ENCODE data around the gene RAB9A.

Gene RAB9A

GRCh38 chrX:13748486-13748885 is 59.6 kb downstream of the RAB9A start:
- DNase-seq (ENCODE audit: low read depth) = no peak

GRCh38 chrX:13750204-13750603 is 61.3 kb downstream of the RAB9A start:
- peak; percentile 36 for DNase-seq (ENCODE audit: low read depth)

GRCh38 chrX:13750812-13751211 is 61.9 kb downstream of the RAB9A start:
- DNase-seq (ENCODE audit: low read depth) = no peak

GRCh38 chrX:13752141-13752540 is 63.2 kb downstream of the RAB9A start:
- no peak for DNase-seq (ENCODE audit: low read depth)

GRCh38 chrX:13752646-13753045 is 63.7 kb downstream of the RAB9A start:
- no peak for DNase-seq (ENCODE audit: low read depth)

GRCh38 chrX:13754765-13755164 is 65.8 kb downstream of the RAB9A start:
- no peak for DNase-seq (ENCODE audit: low read depth)

- DNase-seq (ENCODE audit: low read depth) = no peak
These were observed 66.3 kb downstream of the RAB9A start for GRCh38 chrX:13755254-13755653.

- DNase-seq (ENCODE audit: low read depth) = no peak
These were observed 67.5 kb downstream of the RAB9A start for GRCh38 chrX:13756381-13756780.

GRCh38 chrX:13759152-13759718 is 70.3 kb downstream of the RAB9A start:
- DNase-seq (ENCODE audit: low read depth) = no peak
